NCI-H2107 treated with DMSO at 0.1 percent for 48 hours (cell line): ENCODE data around the gene MRPL58.
"Not testable (repeated sequence)": the region's sequence is repeated elsewhere in the genome, so short reads cannot be mapped to it uniquely, and the experiment has no call there.

Experiments used
- DNase-seq: peaks from one replicate; lab custom pipeline; 2025; ENCODE audit not compliant: unreplicated experiment; lab: John Stamatoyannopoulos, UW

The MRPL58 gene

GRCh38 chr17:74987418-74987908 lies 25.0 kb upstream of the MRPL58 start, which contains the start of gene CDR2L:
Gene CDR2L, plus strand, starts transcription at chr17:74987632. Its CDS starts 412 bp downstream, at chr17:74988044.
- DNase-seq: peak; percentile 58

DNA sequence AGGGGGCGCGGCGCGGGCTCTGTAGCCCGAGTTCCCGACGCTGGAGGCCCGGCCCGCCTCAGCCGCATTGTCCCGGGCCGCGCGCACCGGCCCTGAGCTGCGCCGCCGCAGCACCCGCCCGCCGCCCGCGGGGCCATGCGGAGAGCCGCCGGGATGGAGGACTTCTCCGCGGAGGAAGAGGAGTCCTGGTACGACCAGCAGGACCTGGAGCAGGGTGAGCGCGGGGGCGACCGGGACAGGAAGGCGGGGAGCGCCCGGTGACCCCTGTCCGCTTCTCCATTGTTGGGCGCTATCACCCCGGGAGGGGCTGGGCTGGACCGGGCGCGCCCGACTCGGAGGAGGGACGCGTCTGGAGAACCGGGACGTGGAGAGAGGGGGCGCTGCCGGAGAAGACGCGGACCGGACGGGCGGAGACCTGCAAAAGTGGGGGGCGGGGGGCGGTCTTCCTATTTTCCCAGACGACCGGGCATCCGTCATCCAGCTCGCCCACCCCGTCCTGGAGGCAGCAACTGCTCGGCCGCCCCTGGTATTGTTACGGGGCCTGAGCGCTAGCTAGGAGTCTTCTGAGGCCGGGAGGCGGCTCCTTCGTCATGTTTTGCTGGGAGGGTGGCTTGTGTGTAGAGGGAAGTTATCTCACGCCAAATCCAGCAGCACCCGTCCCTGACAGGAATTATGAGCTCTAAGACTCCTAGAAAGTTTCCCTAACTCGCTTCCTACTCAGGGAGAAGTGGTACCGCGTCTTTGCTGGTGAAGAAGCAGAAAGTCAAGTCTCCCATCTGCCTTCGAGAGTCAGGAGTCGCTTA lies 24.4 kb upstream of the MRPL58 start:
- no peak for DNase-seq

GRCh38 chr17:74990581-74991105 lies 21.8 kb upstream of the MRPL58 start:
- DNase-seq: no peak

GRCh38 chr17:74992223-74992622 lies 20.2 kb upstream of the MRPL58 start:
- DNase-seq: no peak

- DNase-seq: no peak
Measured at GRCh38 chr17:74994440-74994839, 18.0 kb upstream of the MRPL58 start.

DNA sequence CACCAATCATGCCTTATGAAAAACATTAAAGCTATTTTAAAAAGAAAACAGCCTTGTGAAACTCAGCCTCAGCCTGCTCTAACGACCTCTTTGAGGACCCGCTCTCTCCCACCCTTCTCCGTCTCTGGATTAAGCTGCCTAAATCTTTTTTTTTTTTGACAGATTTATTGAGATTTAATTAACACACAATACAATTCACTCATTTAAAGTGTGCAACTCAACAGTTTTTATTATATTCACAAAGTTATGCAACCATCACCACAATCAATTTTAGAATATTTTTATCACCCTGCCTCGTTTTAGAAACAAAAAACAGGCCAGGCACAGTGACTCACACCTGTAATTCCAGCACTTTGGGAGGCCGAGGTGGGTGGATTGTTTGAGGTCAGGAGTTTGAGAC lies 16.6 kb upstream of the MRPL58 start:
- no peak for DNase-seq

- DNase-seq: no peak
Measured at GRCh38 chr17:74998783-74999182, 13.7 kb upstream of the MRPL58 start.

DNA sequence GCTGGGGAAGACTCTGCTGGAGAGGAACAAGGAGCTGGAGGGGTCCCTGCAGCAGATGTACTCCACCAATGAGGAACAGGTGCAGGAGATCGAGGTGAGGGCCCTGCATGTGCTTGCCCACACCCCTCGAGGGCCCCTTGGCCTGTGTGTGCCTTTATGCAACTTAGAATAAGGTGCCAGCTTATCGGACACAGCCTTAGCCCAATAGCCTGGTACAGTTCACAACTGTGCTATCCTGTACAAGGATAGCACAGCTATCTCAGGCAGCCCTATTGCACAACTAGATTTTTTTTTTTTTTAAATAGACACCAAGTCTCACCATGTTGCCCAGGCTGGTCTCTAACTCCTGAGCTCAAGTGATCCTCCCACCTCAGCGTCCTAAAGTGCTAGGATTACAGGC lies 12.9 kb upstream of the MRPL58 start:
- no peak for DNase-seq

GRCh38 chr17:75001915-75002843 lies 10.3 kb upstream of the MRPL58 start:
- no peak for DNase-seq

- DNase-seq: no peak
Measured at GRCh38 chr17:75003070-75003956, 9.2 kb upstream of the MRPL58 start.

DNA sequence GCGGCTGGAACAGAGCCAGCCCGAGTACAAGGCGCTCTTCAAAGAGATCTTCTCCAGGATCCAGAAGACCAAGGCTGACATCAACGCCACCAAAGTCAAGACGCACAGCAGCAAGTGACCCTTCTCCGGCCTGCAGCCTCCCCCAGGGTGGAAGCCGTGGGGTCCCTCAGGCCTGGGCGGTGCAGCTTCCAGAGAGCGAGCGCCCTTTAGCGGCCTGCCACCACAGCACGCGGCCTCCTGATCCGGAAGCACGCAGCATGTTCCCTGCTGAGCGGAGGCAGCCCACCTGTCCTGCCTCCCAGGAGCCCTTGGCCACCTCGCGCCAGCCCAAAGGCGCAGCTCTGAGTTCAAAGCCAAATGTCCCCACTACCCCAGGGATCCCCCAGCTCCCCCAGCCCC lies 8.5 kb upstream of the MRPL58 start:
- DNase-seq: no peak

DNA sequence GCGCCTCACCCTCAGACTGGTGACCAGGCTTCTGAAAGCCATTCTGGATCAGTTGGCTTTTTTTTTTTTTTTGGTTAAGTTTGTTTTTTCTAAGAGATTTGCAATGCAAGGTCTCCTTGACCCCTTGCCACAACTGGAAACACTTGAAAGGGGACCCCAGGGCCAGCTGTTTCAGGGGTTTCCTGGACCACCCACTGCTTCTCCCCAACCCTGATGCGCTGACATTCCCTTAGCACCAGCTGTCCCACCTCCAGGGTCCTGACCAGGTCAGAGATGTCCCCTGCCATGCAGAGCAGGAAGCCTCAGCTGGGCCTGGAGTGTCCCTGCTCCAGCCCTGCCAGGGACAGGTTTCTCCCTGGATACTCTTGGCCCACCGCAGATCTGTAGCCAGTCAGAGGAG lies 8.1 kb upstream of the MRPL58 start:
- no peak for DNase-seq

DNA sequence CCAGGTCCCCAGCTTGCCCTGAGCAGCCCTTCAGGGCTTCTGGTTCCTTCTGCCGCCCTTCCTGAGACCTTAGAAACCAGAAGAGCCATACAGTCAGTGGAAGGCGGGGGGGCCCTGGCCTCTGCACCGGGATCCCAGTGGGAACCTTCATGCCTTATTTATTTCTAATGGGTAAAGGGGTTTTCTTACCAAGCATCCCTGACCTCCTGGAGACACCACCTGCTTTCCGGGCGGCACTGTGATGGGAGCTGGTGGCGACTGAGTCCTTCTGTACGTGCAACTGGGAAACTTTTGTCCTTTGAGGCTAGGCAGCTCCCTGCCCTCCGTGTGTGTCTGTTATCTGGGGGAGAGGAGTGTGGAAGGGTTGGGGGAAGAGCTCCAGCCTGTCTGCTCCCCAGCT lies 7.2 kb upstream of the MRPL58 start:
- no peak for DNase-seq

- not testable (repeated sequence) for DNase-seq
Measured at GRCh38 chr17:75006084-75006483, 6.4 kb upstream of the MRPL58 start.

- no peak for DNase-seq
Measured at GRCh38 chr17:75006653-75007052, 5.8 kb upstream of the MRPL58 start.

GRCh38 chr17:75008373-75008772 lies 4.1 kb upstream of the MRPL58 start:
- peak; percentile 28 for DNase-seq

- no peak for DNase-seq
Measured at GRCh38 chr17:75009139-75009724, 3.2 kb upstream of the MRPL58 start.

DNA sequence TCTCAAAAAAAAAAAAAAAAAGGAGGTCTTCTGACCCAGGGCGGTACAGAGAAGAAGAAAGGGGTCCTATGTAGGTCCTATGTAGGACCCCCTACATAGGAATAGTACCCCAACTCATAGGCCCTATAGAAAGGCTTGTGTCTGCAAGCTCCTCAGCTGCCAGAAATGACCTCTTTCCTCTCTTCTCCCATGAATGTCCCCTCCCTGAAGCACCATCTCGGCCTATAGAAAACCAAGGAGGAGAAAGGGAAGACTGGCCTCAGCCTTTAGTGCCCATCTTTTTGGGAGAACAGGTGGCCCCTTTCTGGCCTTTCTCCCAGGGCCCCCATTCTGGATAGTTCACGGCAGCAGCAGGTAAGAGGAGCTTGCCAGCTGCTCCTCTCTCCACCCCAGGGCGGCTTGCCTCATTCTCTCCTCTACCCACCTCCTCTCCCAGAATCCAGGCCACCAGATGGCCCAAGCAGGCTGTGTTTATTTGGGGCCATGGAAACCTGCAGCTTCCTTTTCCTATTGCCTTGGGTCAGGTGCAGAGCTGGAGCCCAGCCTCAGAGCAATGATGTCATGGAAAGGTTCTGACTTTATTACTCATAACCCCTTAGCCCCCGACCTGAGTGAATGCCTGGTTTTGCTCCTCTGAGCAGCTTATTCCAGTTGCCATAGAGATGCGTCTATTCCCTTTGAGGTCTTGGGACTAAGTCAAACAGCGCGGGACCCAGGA lies 1.6 kb upstream of the MRPL58 start:
- peak; percentile 69 for DNase-seq

- peak; percentile 45 for DNase-seq
Measured at GRCh38 chr17:75011401-75012095, 922 bp upstream of the MRPL58 start.
